Stimulated activated CD4-positive, alpha-beta T cell treated with anti-CD3 and anti-CD28 coated beads, Interleukin-4, amount 100 ng/mL, for 48 hours (primary cell): Measurements from ENCODE around the gene CT45A9.
"Not testable (repeated sequence)": the region's sequence is repeated elsewhere in the genome, so short reads cannot be mapped to it uniquely, and the experiment has no call there.

Experiments used
- DNase-seq, 2 donors: peaks; one replicate each; pipeline ENCODE4 v3.0.0-alpha.2; 2020; ENCODE audit warnings: low read depth in 2 of 2

Gene CT45A9, protein sequence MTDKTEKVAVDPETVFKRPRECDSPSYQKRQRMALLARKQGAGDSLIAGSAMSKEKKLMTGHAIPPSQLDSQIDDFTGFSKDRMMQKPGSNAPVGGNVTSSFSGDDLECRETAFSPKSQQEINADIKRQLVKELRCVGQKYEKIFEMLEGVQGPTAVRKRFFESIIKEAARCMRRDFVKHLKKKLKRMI

DNA sequence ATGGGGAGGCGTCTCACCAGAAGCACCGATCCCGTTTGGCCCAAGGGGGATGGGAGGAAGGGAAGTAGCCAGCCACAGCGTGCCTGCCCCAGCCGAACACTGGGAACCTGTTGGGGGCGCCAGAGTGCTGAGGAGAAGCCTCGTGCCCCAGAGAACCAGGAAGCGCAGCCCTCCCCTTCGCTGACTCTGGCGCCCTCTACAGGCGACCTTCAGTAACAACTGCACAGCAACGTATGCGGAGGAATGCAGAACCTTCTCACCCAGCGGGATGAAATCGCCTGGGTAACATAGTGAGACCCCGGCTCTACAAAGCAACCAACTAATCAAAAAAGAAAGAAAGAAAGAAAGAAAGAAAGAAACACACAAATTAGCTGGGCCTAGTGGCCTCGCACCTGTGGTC lies at the start of gene CT45A9:
Gene CT45A9, minus strand, starts transcription at position 101 of the 400 bp plus-strand sequence. CDS start 3,751 bp downstream, outside the sequence.
- not testable (repeated sequence) for DNase-seq

DNA sequence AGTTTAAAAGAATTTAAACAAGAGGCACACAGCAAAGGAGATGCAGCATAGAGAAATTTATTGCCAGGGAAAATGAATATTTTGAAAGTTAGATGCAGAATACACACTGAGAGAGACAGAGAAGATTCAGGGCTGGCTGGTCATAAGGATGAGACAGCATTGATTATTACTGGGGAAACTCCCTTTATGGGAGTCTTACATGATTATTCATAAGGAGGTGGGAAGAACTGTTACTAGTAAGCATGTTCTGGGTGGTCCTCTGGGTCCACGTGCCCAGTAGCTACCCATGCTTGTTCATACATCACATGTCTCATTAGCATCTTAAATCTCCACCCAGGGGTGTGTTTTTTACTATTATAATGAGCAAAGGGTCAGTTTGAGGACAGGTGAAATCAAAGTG lies 48.9 kb upstream of the CT45A9 start:
- not testable (repeated sequence) for DNase-seq

DNA sequence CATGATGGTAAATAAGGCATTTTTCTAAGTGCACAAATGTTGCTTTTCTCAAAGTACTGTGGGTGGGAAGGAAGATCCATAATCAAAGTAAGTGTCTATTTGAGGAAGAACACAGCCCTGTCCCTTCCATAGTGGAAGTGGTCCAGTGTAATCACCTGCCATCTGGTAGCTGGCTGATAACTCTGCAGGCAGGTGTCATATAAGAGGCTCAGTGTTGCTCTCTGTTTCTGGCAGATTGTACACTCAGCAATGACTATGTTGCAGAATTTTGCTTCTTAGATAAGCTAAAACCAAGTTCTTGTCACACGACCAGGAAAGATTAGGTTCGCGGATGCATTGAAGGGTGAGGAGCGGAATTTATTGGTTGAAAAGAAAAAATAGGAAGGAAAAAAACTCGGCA lies 42.8 kb upstream of the CT45A9 start:
- DNase-seq: no peak

DNA sequence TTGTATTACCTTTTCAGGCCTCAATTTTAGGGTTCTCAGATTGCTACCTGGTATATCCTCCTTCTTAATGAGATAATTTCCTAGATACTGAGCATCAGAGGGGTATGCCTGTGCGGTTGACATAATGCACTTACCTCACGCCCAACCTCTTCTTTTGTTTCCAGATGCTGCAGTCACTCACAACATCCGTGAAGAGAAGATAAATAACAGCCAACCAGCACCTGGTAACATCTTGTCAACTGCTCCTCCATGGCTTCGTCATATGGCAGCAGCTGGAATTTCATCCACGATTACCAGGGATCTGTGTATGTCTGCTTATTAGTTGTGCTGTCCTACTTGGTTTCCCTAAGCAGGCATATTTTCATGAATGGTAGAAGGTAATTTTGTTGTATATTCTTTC lies 38.6 kb upstream of the CT45A9 start:
- DNase-seq: no peak

GRCh38 chrX:135893294-135893817 lies 21.7 kb upstream of the CT45A9 start, which contains the start of the genes CT45A10 and SAGE1:
Gene CT45A10 (minus strand): TSS chrX:135893444. CDS start chrX:135885344, 8,100 bp downstream.
Gene SAGE1 (plus strand): TSS chrX:135893716. CDS start chrX:135896243, 2,527 bp downstream.
- no peak for DNase-seq

DNA sequence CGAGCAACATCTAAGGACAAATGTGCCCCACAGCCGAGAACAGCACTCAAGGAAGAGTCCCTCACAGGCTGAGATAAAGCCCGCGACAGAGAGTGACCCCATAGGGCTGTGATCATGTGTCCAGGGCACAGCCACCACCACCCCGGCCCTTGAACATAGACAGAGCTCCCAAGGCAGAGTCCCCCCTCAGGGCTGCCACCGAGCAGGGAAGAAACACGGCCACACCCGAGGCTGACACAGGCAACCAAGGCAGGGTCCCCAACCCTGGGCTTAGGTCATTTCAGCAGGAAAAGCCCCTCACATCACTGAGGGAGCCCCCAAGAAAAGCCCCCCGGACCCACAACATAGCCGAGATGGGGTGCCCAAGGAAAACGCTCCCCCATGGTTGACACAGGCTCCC lies 21.2 kb upstream of the CT45A9 start:
- no peak for DNase-seq

GRCh38 chrX:135890087-135890585 lies 18.5 kb upstream of the CT45A9 start:
- no peak for DNase-seq

- DNase-seq: peak; percentile 29 to 45
Measured at GRCh38 chrX:135888976-135889375, 17.4 kb upstream of the CT45A9 start.

DNA sequence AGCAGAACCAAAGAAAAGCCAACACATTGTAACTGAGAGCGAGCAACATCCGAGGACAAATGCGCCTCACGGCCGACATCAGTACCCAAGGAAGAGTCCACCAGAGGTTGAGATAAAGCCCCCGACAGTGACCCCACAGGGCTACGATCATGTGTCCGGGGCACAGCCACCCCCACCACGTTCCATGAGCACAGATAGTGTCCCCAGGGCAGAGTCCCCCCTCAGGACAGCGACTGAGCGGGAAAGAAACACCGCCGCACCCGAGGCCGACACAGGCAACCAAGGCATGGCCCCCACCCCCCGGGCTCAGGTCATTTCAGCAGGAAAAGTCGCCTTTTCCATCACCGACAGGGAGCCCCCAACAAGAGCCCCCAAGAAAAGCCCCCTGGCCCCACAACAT lies 16.6 kb upstream of the CT45A9 start:
- DNase-seq: not testable (repeated sequence)

GRCh38 chrX:135882741-135883140 lies 11.1 kb upstream of the CT45A9 start:
- DNase-seq: not testable (repeated sequence)

GRCh38 chrX:135854438-135854837 lies 17.2 kb downstream of the CT45A9 start, which contains the start of gene CT45A8:
Gene CT45A8 (minus strand): TSS chrX:135854538. CDS start chrX:135850783, 3,755 bp downstream.
- DNase-seq: not testable (repeated sequence)

GRCh38 chrX:135837180-135837579 lies 34.4 kb downstream of the CT45A9 start, which contains the start of gene CT45A7:
Gene CT45A7 (minus strand): TSS chrX:135837280. CDS start chrX:135833533, 3,747 bp downstream.
- DNase-seq: not testable (repeated sequence)

DNA sequence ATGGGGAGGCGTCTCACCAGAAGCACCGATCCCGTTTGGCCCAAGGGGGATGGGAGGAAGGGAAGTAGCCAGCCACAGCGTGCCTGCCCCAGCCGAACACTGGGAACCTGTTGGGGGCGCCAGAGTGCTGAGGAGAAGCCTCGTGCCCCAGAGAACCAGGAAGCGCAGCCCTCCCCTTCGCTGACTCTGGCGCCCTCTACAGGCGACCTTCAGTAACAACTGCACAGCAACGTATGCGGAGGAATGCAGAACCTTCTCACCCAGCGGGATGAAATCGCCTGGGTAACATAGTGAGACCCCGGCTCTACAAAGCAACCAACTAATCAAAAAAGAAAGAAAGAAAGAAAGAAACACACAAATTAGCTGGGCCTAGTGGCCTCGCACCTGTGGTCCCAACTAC lies 51.7 kb downstream of the CT45A9 start, which contains the start of gene CT45A2:
Gene CT45A2, minus strand, starts transcription at position 101 of the 400 bp plus-strand sequence. CDS start 3,747 bp downstream, outside the sequence.
- not testable (repeated sequence) for DNase-seq
